K562 (cell line): ENCODE results near the gene CDC45. TPM values are rescaled to one million over a fixed set of nuclear protein-coding genes. Genes with fewer than 3 reads are reported as not detected.
A peak's percentile ranks its signal among the peaks of the same experiment; 100 is the strongest.

ENCODE experiments used
- ATAC-seq: fragments of 200-7000 bp; cut with Tn5 transposase; 3 replicates; pipeline ENCODE4 v1.9.1; 2020; ENCODE audit warnings: moderate library complexity
- BruUV-seq: library from RNA; stranded (reverse); fragments of 400-500 nt; replicated peaks from 2 replicates; lab custom pipeline; 2021; lab: Mats Ljungman, UMichigan
- CTCF ChIA-PET: fragments of 300-600 bp; formaldehyde crosslinking; extraction: SDS; loops from one replicate; lab custom pipeline; 2021; ENCODE audit warnings: low intra/inter-chr PET ratio; lab: Yijun Ruan, JAX
- POLR2A ChIA-PET: fragments of 300-600, 350-650 bp; sonication (Branson Sonifier 250); formaldehyde crosslinking; extraction: SDS; loops from one replicate; lab custom pipeline; 2021; ENCODE audit warnings: antibody characterized with exemption, inconsistent platforms; lab: Yijun Ruan, JAX
- DNase-seq, 4 experiments: peaks; one replicate each; pipeline versions ENCODE4 v3.0.0 to v3.0.0-alpha.2; 2011 to 2018; ENCODE audit warnings: low spot score in 3 of 4, mixed read lengths in 3 of 4; ENCODE audit errors: extremely low read depth in 1 of 4
- FAIRE-seq: peaks from 2 replicates; lab custom pipeline; 2011; peaks lifted over from hg19 to GRCh38; lab: Jason Lieb, UNC
- H2AFZ ChIP-seq: 2 replicates; pipeline ENCODE4 v1.6.0; 2011; ENCODE audit warnings: low read depth, low read length, control low read depth, inconsistent platforms
- H3K27ac ChIP-seq: fragments of 200-600 bp; 3 replicates; pipeline ENCODE4 v1.8.0; 2011; ENCODE audit warnings: low read depth, mild to moderate bottlenecking, control low read depth, inconsistent platforms, low read length, moderate library complexity, mixed read lengths; ENCODE audit errors: extremely low read depth
- H3K27me3 ChIP-seq, 2 experiments: fragments of 300-600 bp in 1 of 2; 2 replicates in 1 of 2; 3 replicates in 1 of 2; pipeline versions ENCODE4 v1.6.0 to v1.8.0; 2011; ENCODE audit warnings: inconsistent platforms in 2 of 2, low read length in 2 of 2, mild to moderate bottlenecking in 1 of 2, mixed read lengths in 1 of 2, moderate library complexity in 1 of 2; ENCODE audit not compliant: control insufficient read depth in 2 of 2, insufficient read depth in 2 of 2
- H3K36me3 ChIP-seq: fragments of 300-600 bp; 3 replicates; pipeline ENCODE4 v1.8.0; 2011; ENCODE audit warnings: mild to moderate bottlenecking, low read length, inconsistent platforms; ENCODE audit not compliant: control insufficient read depth, insufficient read depth
- H3K4me1 ChIP-seq, 2 experiments: fragments of 200-600 bp in 1 of 2; replicated peaks in 1 of 2; 2 replicates in 1 of 2; 3 replicates in 1 of 2; pipeline versions ENCODE4 v1.5.1 to v1.8.0; 2011; ENCODE audit warnings: inconsistent platforms in 2 of 2, low read length in 2 of 2, mild to moderate bottlenecking in 1 of 2, mixed read lengths in 1 of 2, moderate library complexity in 1 of 2; ENCODE audit not compliant: control insufficient read depth in 2 of 2, insufficient read depth in 2 of 2
- H3K4me2 ChIP-seq: 2 replicates; pipeline ENCODE4 v1.6.1; 2011; ENCODE audit warnings: low read length, control low read depth, inconsistent platforms, mixed read lengths; ENCODE audit not compliant: insufficient read depth
- H3K4me3 ChIP-seq: fragments of 200-600 bp; sonication (generic), shearing (Covaris generic); 2 replicates; pipeline ENCODE4 v1.5.1; 2016; ENCODE audit warnings: control low read depth, inconsistent platforms
- H3K79me2 ChIP-seq: fragments of 200-600 bp; 3 replicates; pipeline ENCODE4 v1.8.0; 2011; ENCODE audit warnings: low read length, inconsistent platforms; ENCODE audit not compliant: control insufficient read depth, insufficient read depth
- H3K9ac ChIP-seq, 2 experiments: 2 replicates each; pipeline versions ENCODE4 v1.6.0 to v1.6.1; 2011; ENCODE audit warnings: low read depth in 2 of 2, low read length in 2 of 2, control low read depth in 1 of 2, inconsistent platforms in 1 of 2, mild to moderate bottlenecking in 1 of 2, mixed read lengths in 1 of 2; ENCODE audit not compliant: insufficient read depth in 1 of 2
- H3K9me1 ChIP-seq: one replicate; pipeline ENCODE4 v1.6.0; 2011; ENCODE audit warnings: inconsistent platforms, mild to moderate bottlenecking, low read length, moderate library complexity; ENCODE audit not compliant: control insufficient read depth, insufficient read depth
- H3K9me3 ChIP-seq: replicated peaks from 2 replicates; pipeline ENCODE4 v1.5.1; 2011; ENCODE audit warnings: low read depth, low read length, inconsistent platforms; ENCODE audit not compliant: control insufficient read depth, insufficient read depth
- H4K20me1 ChIP-seq: replicated peaks from 2 replicates; pipeline ENCODE4 v1.6.1; 2011; ENCODE audit warnings: low read length, inconsistent platforms, mixed read lengths; ENCODE audit not compliant: control insufficient read depth, insufficient read depth
- E2F6 ChIP-seq, 2 experiments: IDR thresholded peaks; 2 replicates each; pipeline ENCODE4 v1.6.1; 2011; ENCODE audit warnings: borderline replicate concordance in 1 of 2, control low read depth in 1 of 2, low read depth in 1 of 2, low read length in 1 of 2, mild to moderate bottlenecking in 1 of 2, mixed read lengths in 1 of 2, moderate library complexity in 1 of 2; ENCODE audit not compliant: insufficient read depth in 1 of 2, insufficient read length in 1 of 2, poor library complexity in 1 of 2, severe bottlenecking in 1 of 2; ENCODE audit errors: extremely low read depth in 1 of 2
- PHF20 ChIP-seq: fragments of 450-650 bp; IDR thresholded peaks from 2 replicates; pipeline ENCODE4 v1.6.1; 2018; ENCODE audit not compliant: partially characterized antibody
- PML ChIP-seq: IDR thresholded peaks from 2 replicates; pipeline ENCODE4 v1.6.1; 2012; ENCODE audit warnings: low read length, inconsistent platforms
- ZNF280B ChIP-seq: fragments of 250-450 bp; sonication (Bioruptor Pico); IDR thresholded peaks from 2 replicates; pipeline ENCODE4 v1.5.1; 2021; ENCODE audit warnings: mild to moderate bottlenecking
- ZNF699 ChIP-seq: fragments of 250-450 bp; sonication (Bioruptor Pico); IDR thresholded peaks from 2 replicates; pipeline ENCODE4 v1.8.0; 2021; ENCODE audit warnings: mild to moderate bottlenecking, moderate library complexity; ENCODE audit not compliant: insufficient replicate concordance
- WGBS: fragments of 100-300 bp; shearing (Covaris generic); methylation state at CpG from one replicate; pipeline ENCODE4 v1.1.6; 2016; ENCODE audit warnings: low coverage, mixed read lengths; ENCODE audit not compliant: insufficient coverage; ENCODE audit errors: missing lambda C conversion rate; 5-methylcytosine and 5-hydroxymethylcytosine counted together
- in situ Hi-C: fragments of 300-500 bp; cut with MboI; formaldehyde crosslinking; loops from 4 replicates; pipeline ENCODE4 v1.15.0; 2018; ENCODE audit warnings: inconsistent platforms, mixed read lengths
- intact Hi-C: fragments of 100-400 bp; cut with micrococcal nuclease; formaldehyde crosslinking; loops from 2 replicates; pipeline ENCODE4 v1.14.2; 2022
- polyA plus RNA-seq, 8 experiments: library from polyadenylated mRNA; depleted of rRNA in 4 of 8; stranded (reverse) in 5 of 8; unstranded in 3 of 8; fragments of >200 nt; fragmentation: Nextera tagmentation in 2 of 8; fragmentation: Illumina TruSeq in 1 of 8; extraction: Ambion mirVana in 2 of 8; extraction: Trizol in 1 of 8; gene quantifications; 2 replicates each; pipeline versions ENCODE4 v1.2.1 to v1.2.3, GENCODE V29; 2011 to 2014; ENCODE audit warnings: inconsistent platforms in 1 of 8, missing spikeins in 1 of 8
- total RNA-seq, 7 experiments: library from RNA; depleted of rRNA in 6 of 7; stranded (reverse); fragments of >200 nt in 6 of 7; fragmentation: Illumina TruSeq in 2 of 7; extraction: Trizol in 2 of 7; gene quantifications; 2 replicates each; pipeline versions ENCODE4 v1.2.1 to v1.2.3, GENCODE V29; 2011 to 2021; ENCODE audit warnings: low replicate concordance in 1 of 7

CDC45 gene
- total and polyA plus RNA-seq, 9 of the 15 experiments (the other 6 are each of a cell fraction or from before 2014, with no cell fraction given): 251 to 580 (median 410) TPM

GRCh38 chr22:19513823-19514222 is 34.1 kb downstream of the CDC45 start:
- no peaks in the 10 kb centered on the region for H3K9me3 ChIP-seq
- 82% methylated on average over 2 of the region's 2 CpGs for WGBS
- H3K36me3 ChIP-seq: peaks cover 99% of the 10 kb centered on the region
- H3K79me2 ChIP-seq: no peaks in the 10 kb centered on the region
- no peak overlapping the region for H2AFZ ChIP-seq
- H3K4me1 ChIP-seq: peaks cover 0 to 2% of the 10 kb centered on the region in 2 experiments; a peak in 1 of 5 replicates
- H4K20me1 ChIP-seq: peaks cover 8% of the 10 kb centered on the region
- DNase-seq (no peak), FAIRE-seq (no peak), ATAC-seq (no peak)
- peaks cover 7% of the 10 kb centered on the region for H3K9me1 ChIP-seq
- H3K4me3 ChIP-seq: no peak overlapping the region
- no peak overlapping the region for H3K9ac ChIP-seq
- intact Hi-C loops (no loop called here), in situ Hi-C loops (no loop called here)
- H3K27me3 ChIP-seq: no peaks in the 10 kb centered on the region
- no peak overlapping the region for H3K4me2 ChIP-seq
- no peak overlapping the region for H3K27ac ChIP-seq
- TF ChIP-seq PHF20 (no peak), E2F6 (IDR thresholded peaks at IDR 0.05; ENCODE audit: borderline replicate concordance in 1 of 2, extremely low read depth in 1 of 2, insufficient read depth in 1 of 2, insufficient read length in 1 of 2, low read depth in 1 of 2, low read length in 1 of 2, poor library complexity in 1 of 2, severe bottlenecking in 1 of 2) (no peak), ZNF280B (CRISPR knock-in tag) (peak; percentile 78; the same call in 1 of the 2 replicates), PML (peak; percentile 20; the same call in 1 of the 2 replicates), ZNF699 (CRISPR knock-in tag) (peak; percentile 16)
- ChIA-PET POLR2A (interaction anchor here (0.6 to 4.6 kb wide), 8 partner anchors 8 to 589 kb away, joined by 3 to 33 read pairs (median 4); no protein-coding TSS in a partner anchor), CTCF (no interaction called here)
- no TSS peak for BruUV-seq
